ENCODE data around the gene SH3BGRL3. TPM values are rescaled to one million over a fixed set of nuclear protein-coding genes. Genes with fewer than 3 reads are reported as not detected.

The SH3BGRL3 gene
- total RNA-seq, 3 donors from 2014 or later = 27.5 to 55.7 (median 50.1) TPM

- Histone ChIP-seq H3K36me3 (no peaks in the 10 kb centered on the region), H3K4me1 (peaks cover 0 to 6% of the 10 kb centered on the region in 2 donors), H3K27ac (peak overlapping the region in 1 of 2 donors; percentile 74), H3K4me3 (no peak overlapping the region), H3K27me3 (no peaks in the 10 kb centered on the region), H3K9me3 (no peaks in the 10 kb centered on the region)
- intact Hi-C loops (cut with DNase I; ENCODE audit: low total_unique reads) = no loop called here
- no peak for TF ChIP-seq POLR2AphosphoS5 (IDR thresholded peaks at IDR 0.05)
- no peak for DNase-seq (ENCODE audit: low spot score in 2 of 2)
These were observed 7.9 kb downstream of the SH3BGRL3 start for GRCh38 chr1:26287811-26288210.

- no peaks in the 10 kb centered on the region for H3K9me3 ChIP-seq
- H3K4me1 ChIP-seq = peaks cover 0 to 6% of the 10 kb centered on the region in 2 donors
- H3K27ac ChIP-seq = peak overlapping the region in 1 of 2 donors; percentile 40
- no peak for DNase-seq (ENCODE audit: low spot score in 2 of 2)
- H3K36me3 ChIP-seq = no peaks in the 10 kb centered on the region
- intact Hi-C loops (cut with DNase I; ENCODE audit: low total_unique reads) = no loop called here
- TF ChIP-seq CTCF (IDR thresholded peaks at IDR 0.05) (no peak), POLR2A (IDR thresholded peaks at IDR 0.05) (no peak), POLR2AphosphoS5 (IDR thresholded peaks at IDR 0.05) (no peak)
- H3K4me3 ChIP-seq = no peak overlapping the region
- no peaks in the 10 kb centered on the region for H3K27me3 ChIP-seq
These were observed 8.5 kb downstream of the SH3BGRL3 start for GRCh38 chr1:26288311-26288941.

GRCh38 chr1:26289158-26290059 is 9.5 kb downstream of the SH3BGRL3 start:
- no peaks in the 10 kb centered on the region for H3K36me3 ChIP-seq
- no peak overlapping the region for H3K4me3 ChIP-seq
- H3K4me1 ChIP-seq = peaks cover 0 to 3% of the 10 kb centered on the region in 2 donors
- H3K27me3 ChIP-seq = no peaks in the 10 kb centered on the region
- no peak for DNase-seq (ENCODE audit: low spot score in 2 of 2)
- no peaks in the 10 kb centered on the region for H3K9me3 ChIP-seq
- no peak for TF ChIP-seq POLR2A (IDR thresholded peaks at IDR 0.05)
- no peak for TF ChIP-seq POLR2AphosphoS5 (IDR thresholded peaks at IDR 0.05)
- TF ChIP-seq CTCF (IDR thresholded peaks at IDR 0.05) = no peak
- H3K27ac ChIP-seq = peak overlapping the region in 1 of 2 donors; percentile 40
- intact Hi-C loops (cut with DNase I; ENCODE audit: low total_unique reads) = no loop called here

DNA sequence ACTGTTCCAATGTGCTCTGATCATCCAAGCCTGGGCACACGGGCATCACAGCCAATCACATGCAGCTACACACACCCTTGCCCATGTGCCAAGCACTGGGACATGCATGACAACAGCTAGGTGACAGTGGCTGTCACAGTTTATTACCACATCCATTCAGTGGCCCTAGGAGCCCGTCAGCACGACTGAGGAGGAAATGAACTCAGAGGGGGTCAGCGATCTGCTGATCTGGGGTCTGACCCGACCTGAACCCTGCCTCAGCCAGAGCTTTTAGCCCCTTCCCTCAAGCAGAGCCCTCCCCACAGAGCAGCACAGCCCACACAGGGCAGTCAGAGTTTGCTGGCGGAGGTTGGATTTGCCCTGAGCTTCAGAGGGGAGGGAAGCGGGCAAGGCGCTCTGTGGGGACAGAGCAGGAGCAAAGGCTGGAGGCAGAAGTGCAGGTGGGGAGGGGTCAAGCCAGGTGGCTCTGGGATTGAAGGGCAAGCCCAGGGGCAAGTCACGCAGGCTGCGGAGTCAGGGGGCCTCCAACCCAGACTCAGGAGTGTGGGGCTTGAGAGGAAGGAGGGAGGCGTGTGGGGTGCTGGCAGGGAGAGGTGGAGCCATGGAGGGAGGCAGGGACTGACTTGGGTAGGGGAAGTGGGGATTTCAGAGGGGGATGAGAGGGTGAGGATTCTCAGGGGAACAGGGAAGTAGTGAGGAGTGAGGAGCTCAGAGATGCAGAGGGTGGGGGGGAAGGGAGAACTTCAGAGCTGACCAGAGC is 10.4 kb downstream of the SH3BGRL3 start:
- DNase-seq (ENCODE audit: low spot score in 2 of 2) = no peak
- intact Hi-C loops (cut with DNase I; ENCODE audit: low total_unique reads) = no loop called here
- H3K27ac ChIP-seq = peak overlapping the region in 1 of 2 donors; percentile 38

More for the DNA sequence above, 10.4 kb downstream of the SH3BGRL3 start:
- no peaks in the 10 kb centered on the region for H3K4me1 ChIP-seq
- H3K4me3 ChIP-seq = no peak overlapping the region
- H3K36me3 ChIP-seq = no peaks in the 10 kb centered on the region
- no peak for TF ChIP-seq POLR2AphosphoS5 (IDR thresholded peaks at IDR 0.05)
- TF ChIP-seq CTCF (IDR thresholded peaks at IDR 0.05) = no peak
- TF ChIP-seq POLR2A (IDR thresholded peaks at IDR 0.05) = no peak
- H3K27me3 ChIP-seq = no peaks in the 10 kb centered on the region
- H3K9me3 ChIP-seq = no peaks in the 10 kb centered on the region
